ENCODE results near the gene SELENOH. TPM values are rescaled to one million over a fixed set of nuclear protein-coding genes. Genes with fewer than 3 reads are reported as not detected.

SELENOH gene
- total RNA-seq, 1 donor from 2014 or later: 38.1 TPM

DNA sequence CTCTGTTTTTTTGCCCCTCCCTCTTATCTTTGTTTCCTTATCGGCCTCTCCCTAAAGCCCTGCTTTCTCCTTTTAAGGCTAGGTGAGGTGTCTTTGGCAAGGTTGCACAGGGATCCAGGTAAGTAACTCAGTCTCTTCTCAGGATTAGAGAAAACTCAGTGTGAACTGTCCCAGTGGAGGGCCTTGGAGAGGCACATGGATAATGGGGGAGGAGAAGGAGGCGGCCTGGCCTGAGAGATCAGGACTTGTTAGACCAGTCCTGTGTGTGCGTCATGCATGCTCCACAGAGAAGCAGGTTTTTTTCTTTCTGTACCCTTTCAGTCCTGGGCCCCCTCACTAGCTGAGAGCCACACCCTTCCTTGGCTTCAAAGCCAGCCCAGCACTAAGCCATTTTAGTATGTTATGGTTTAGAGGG lies 40.2 kb downstream of the SELENOH start:
- no peak for DNase-seq

DNA sequence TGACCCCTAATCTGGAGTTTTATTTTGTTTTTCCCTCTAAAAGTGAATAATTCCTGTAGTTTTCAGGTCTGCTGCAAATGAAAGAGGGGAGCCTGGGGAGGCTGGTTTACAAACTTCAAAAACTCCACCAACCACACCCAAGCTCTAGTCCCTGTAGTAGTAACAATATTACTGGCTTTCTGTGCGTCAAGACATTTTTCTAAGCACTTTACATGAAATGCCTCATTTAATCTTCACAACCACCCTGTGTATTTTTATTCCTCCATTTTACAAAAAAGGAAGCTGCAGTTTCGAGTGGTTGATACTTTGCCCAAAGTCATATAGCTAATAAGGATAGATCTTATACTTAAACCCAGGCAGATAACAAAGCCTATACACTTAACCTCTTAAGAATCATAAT lies 43.8 kb downstream of the SELENOH start:
- no peak for DNase-seq

DNA sequence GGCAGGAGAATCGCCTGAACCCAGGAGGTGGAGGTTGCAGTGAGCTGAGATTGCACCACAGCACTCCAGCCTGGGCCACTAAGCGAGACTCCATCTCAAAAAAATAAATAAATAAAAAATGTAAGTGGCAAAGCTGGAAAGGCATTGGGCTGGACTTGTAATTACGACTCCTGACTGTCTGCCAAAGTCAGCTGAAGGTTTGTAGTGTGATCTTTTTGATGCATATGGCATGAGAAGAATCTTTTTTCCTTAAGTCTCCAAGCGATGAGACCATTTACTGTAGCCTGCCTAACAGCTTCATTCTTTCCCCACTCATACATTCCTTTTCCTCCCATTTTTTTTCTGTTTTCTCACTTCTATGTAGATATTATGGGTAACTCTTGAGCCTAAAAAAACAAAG lies 45.1 kb downstream of the SELENOH start:
- no peak for DNase-seq

- no peak for DNase-seq
Measured at GRCh38 chr11:57787006-57787604, 45.8 kb downstream of the SELENOH start.

- DNase-seq: no peak
Measured at GRCh38 chr11:57787920-57788702, 46.8 kb downstream of the SELENOH start.

DNA sequence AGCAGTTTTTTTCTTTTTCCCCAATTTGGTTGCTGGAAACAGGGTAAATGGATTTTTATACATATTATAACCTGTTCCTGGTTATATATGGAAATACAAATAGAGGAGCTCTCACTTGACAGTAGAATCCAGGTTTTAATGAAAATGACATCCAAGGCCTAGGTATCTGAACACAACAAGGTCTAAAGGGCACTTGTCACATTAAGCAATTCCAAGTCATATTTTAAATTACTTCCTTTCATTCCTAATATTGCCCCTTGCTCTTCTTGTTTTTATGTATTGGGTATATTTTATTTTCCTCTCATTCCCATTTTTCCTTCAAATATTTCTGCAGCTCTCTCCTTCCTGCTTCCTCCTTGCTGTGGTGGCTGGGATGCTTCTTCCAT lies 47.4 kb downstream of the SELENOH start:
- DNase-seq: no peak

- DNase-seq: no peak
Measured at GRCh38 chr11:57791321-57792059, 50.2 kb downstream of the SELENOH start.

DNA sequence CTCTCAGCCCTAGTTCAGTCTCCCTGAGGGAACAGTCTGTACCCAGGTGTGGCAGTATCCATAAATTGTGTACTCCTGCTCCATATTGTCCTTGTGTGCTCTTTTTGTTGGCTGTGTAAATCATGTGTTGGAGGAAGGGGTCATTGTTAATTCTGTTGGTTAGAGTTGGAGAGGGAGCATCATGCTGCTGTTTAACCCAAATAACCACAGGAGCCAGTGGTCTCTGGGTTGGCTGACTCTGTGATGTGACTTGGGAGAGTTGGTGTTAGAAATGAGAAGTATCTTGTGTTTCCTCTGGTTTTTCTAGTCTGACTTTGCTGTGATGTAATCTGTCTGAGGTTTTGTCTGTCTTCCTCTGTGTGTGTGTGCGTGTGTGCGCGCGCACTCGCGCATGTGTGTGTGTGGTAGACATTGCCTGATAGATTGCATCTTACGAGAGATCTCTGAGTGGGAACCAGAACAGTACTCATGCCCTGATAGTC lies 50.8 kb downstream of the SELENOH start:
- no peak for DNase-seq

DNA sequence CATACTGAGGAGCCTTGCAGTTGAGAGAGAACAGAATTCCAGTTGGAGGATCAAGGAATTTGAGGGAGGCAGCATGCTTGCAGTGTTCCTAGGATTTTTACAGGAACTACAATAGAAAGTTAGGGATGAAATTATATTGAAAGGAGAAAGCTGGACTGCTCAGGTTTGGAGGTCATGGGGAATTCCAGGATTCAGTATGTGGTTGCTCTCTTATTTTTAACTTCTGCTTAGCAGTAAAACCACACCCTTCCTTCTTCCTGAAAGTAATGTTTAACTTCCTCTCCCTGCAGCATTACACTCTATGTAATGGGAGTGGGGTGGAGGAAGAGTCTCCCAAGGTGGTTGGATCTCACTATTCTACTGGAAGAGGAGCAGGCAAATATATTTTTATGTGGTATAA lies 51.6 kb downstream of the SELENOH start:
- DNase-seq: no peak

Small RNA genes lying within 50 kb of the gene (small RNA-seq; reads per million reads assigned to genes)
- not detected for gene AP001931.1 (ENCODE audit: low replicate concordance)
- gene TMX2-CTNND1 (ENCODE audit: low replicate concordance): not detected

Other genes starting within 250 kb of the SELENOH start
- 11.7 TPM for gene SLC43A1, start 225.8 kb upstream of the SELENOH start, total RNA-seq
- 21.0 TPM for gene TIMM10, start 210.7 kb upstream of the SELENOH start, total RNA-seq
- gene SMTNL1, start 203.9 kb upstream of the SELENOH start, total RNA-seq: 7.9 TPM
- gene UBE2L6, start 173.8 kb upstream of the SELENOH start, total RNA-seq: 9.9 TPM
- gene SERPING1, start 143.8 kb upstream of the SELENOH start, total RNA-seq: 23.5 TPM
- 1.1 TPM for gene YPEL4, start 91.6 kb upstream of the SELENOH start, total RNA-seq
- gene CLP1, start 83.7 kb upstream of the SELENOH start, total RNA-seq: 9.7 TPM
- gene ZDHHC5, start 73.4 kb upstream of the SELENOH start, total RNA-seq: 23.8 TPM
- gene MED19, start 29.3 kb upstream of the SELENOH start, total RNA-seq: 10.9 TPM
- 33.8 TPM for gene TMX2, start 28.9 kb upstream of the SELENOH start, total RNA-seq
- gene BTBD18, start 10.3 kb downstream of the SELENOH start, total RNA-seq: not detected
- gene CTNND1, start 20.3 kb downstream of the SELENOH start, total RNA-seq: 191 TPM

Measured in skin of body (tissue), 3 donors.